HEK293T (cell line): ENCODE measurements around the gene KLF1.

Experiments used
- ARNT ChIP-seq: fragments of 450-650 bp; IDR thresholded peaks from 2 replicates; pipeline ENCODE4 v1.6.1; 2017; ENCODE audit warnings: mild to moderate bottlenecking
- BHLHE40 ChIP-seq: fragments of 450-650 bp; IDR thresholded peaks from 2 replicates; pipeline ENCODE4 v1.6.1; 2016; ENCODE audit warnings: mild to moderate bottlenecking, moderate library complexity, borderline replicate concordance
- FOXA1 ChIP-seq: fragments of 450-650 bp; IDR thresholded peaks from 2 replicates; pipeline ENCODE4 v1.6.1; 2016; ENCODE audit warnings: mild to moderate bottlenecking
- FOXK2 ChIP-seq: fragments of 450-650 bp; IDR thresholded peaks from 2 replicates; pipeline ENCODE4 v1.6.1; 2016; ENCODE audit warnings: mild to moderate bottlenecking
- FOXM1 ChIP-seq: fragments of 450-650 bp; IDR thresholded peaks from 2 replicates; pipeline ENCODE4 v1.6.1; 2017; ENCODE audit warnings: mild to moderate bottlenecking, borderline replicate concordance
- HDGF ChIP-seq: fragments of 450-650 bp; IDR thresholded peaks from 2 replicates; pipeline ENCODE4 v1.6.1; 2017; ENCODE audit warnings: antibody characterized with exemption, borderline replicate concordance
- L3MBTL2 ChIP-seq: fragments of 450-650 bp; conservative IDR thresholded peaks from 2 replicates; pipeline ENCODE4 v1.6.1; 2016; ENCODE audit warnings: mild to moderate bottlenecking
- NFRKB ChIP-seq: fragments of 450-650 bp; IDR thresholded peaks from 2 replicates; pipeline ENCODE4 v1.6.1; 2016; ENCODE audit warnings: mild to moderate bottlenecking, moderate library complexity
- SP1 ChIP-seq: fragments of 450-650 bp; IDR thresholded peaks from 2 replicates; pipeline ENCODE4 v1.6.1; 2017
- TARDBP ChIP-seq: fragments of 450-650 bp; IDR thresholded peaks from 2 replicates; pipeline ENCODE4 v1.6.1; 2016
- ZNF384 ChIP-seq: fragments of 450-650 bp; IDR thresholded peaks from 2 replicates; pipeline ENCODE4 v1.6.1; 2016
- TF ChIP-seq, protein P1 (sequence below): fragments of 450-650 bp; IDR thresholded peaks from 2 replicates; pipeline ENCODE4 v1.6.1; 2016

DNA sequence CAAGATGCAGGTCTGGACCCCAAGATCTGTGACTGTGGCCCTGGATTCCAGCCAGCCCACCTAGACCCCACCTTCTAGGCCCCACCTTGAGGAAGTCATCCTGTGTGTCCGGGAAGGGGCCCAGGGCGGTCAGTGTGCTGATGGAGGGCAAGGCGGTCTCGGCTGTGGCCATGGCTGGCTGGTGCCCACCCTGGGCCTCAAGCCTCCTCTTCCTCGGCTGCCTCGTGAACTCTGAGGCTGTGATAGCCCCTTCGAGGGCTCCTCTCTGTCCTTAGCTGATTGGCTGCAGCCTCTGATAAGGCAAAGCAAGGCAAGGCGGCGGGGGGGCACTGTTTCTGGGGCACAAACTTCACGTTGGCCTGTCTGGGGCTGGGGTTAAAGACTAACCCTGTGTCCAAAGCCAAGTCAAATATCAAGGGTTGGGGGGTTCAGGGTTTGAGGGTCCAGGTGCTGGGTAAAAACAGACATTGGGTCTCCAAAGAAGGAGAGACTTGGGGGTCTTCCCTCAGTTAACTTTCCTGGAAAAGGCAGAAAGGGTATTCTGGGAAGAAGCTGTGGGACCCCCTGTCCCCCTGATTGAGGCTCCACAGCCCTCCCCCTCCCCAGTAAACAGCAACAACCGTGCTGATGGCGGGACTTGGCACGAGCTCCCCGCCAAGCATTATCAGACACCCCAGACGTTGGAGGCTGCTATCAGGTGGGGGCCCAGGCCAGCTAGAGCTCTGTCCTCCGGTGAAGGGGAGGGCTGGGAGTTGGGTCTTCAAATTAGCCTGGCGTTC is at the start of gene KLF1:
- TF ChIP-seq ARNT: no peak
- TF ChIP-seq BHLHE40: no peak
- TF ChIP-seq SP1: no peak
- TF ChIP-seq FOXM1: no peak
- no peak for TF ChIP-seq ZNF384
- TF ChIP-seq HDGF: no peak
- no peak for TF ChIP-seq FOXA1
- no peak for TF ChIP-seq TARDBP
- no peak for TF ChIP-seq NFRKB
- TF ChIP-seq L3MBTL2: no peak
- TF ChIP-seq, protein P1, sequence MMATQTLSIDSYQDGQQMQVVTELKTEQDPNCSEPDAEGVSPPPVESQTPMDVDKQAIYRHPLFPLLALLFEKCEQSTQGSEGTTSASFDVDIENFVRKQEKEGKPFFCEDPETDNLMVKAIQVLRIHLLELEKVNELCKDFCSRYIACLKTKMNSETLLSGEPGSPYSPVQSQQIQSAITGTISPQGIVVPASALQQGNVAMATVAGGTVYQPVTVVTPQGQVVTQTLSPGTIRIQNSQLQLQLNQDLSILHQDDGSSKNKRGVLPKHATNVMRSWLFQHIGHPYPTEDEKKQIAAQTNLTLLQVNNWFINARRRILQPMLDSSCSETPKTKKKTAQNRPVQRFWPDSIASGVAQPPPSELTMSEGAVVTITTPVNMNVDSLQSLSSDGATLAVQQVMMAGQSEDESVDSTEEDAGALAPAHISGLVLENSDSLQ: no peak
- no peak for TF ChIP-seq FOXK2
